ENCODE measurements around the gene STYX.

DNA sequence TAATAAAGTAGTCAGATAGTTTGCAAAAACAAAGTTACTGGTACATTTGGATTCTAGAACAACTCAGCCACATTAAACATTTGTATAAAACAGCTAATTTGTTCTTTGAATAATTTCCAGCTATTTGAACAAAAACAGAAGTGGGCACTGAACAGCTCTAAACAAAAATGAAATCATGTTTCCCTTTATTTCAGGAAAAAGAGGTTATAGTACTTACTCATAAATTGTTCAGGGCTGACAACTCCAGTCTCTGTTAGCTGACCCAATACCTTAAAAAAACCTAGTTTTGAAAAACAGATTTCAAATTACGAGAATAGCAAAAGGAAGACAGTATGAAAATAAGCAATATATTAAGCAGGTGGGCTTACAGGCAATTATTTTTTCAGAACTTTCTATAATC is 53.2 kb downstream of the STYX start:
- no peak for TF ChIP-seq POLR2AphosphoS5 (IDR thresholded peaks at IDR 0.05; ENCODE audit: low read depth, low read length)
- no peak for TF ChIP-seq POU2F2 (IDR thresholded peaks at IDR 0.05; ENCODE audit: low read depth, low read length)
- TF ChIP-seq SPI1 (IDR thresholded peaks at IDR 0.05; ENCODE audit: low read depth, low read length) = no peak
- TF ChIP-seq POLR2A (IDR thresholded peaks at IDR 0.05; ENCODE audit: low read depth, low read length) = no peak
- no peak for TF ChIP-seq TAF1 (IDR thresholded peaks at IDR 0.05; ENCODE audit: low read depth, low read length)
